ENCODE results near the gene USHBP1.

DNA sequence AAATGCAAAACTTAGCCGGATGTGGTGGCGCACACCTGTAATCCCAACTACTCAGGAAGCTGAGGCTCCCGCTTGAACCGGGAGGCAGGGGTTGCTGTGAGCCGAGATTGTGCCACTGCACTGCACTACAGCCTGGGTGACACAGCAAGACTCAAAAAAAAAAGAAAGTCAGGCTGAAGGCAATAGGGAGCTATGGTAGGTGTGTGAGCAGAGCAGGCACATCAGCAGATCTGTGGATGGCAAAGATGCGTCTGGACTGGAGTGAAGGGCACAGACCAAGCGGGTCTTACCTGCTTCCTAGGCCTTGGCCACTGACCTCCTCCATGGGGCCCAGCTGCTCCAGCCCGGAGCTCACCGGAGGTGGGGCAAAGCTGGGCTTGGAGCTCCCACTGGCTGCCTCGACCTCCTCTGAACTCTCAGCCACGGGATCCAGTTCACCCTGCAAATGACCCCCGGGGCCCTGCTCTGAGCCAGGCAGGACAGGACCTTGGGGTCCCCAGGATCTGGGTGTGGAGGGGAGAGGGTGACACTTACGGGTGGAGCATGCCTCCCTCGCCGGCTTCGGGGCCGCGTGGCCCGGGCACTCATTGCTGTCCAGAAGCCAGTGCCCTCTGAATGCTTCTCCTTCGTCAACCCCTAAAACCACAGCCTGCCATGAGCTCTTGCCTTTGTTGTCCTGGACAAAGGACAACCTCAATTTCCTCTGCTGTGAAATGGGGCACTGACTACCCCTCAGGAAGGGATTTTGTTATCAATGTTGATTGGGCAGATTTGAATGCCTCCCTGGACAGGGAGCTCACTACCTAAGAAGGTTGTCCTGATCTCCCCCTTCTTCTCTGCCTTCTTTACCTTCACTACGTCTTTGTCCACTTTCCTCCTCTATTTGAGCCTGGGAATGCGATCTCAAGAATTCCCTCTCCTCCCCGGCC lies 569 bp downstream of the USHBP1 start:
- TF ChIP-seq JUNB (IDR thresholded peaks at IDR 0.05), result no peak
- TF ChIP-seq, protein P1, sequence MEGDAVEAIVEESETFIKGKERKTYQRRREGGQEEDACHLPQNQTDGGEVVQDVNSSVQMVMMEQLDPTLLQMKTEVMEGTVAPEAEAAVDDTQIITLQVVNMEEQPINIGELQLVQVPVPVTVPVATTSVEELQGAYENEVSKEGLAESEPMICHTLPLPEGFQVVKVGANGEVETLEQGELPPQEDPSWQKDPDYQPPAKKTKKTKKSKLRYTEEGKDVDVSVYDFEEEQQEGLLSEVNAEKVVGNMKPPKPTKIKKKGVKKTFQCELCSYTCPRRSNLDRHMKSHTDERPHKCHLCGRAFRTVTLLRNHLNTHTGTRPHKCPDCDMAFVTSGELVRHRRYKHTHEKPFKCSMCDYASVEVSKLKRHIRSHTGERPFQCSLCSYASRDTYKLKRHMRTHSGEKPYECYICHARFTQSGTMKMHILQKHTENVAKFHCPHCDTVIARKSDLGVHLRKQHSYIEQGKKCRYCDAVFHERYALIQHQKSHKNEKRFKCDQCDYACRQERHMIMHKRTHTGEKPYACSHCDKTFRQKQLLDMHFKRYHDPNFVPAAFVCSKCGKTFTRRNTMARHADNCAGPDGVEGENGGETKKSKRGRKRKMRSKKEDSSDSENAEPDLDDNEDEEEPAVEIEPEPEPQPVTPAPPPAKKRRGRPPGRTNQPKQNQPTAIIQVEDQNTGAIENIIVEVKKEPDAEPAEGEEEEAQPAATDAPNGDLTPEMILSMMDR (IDR thresholded peaks at IDR 0.05 in 2 of 3, conservative IDR thresholded peaks at IDR 0.05 in 1 of 3; ENCODE audit: control insufficient read depth in 2 of 3, extremely low read depth in 1 of 3, insufficient read depth in 1 of 3, low read depth in 3 of 3, low read length in 3 of 3), result no peak

All from GM12878 (cell line).